HG03139 (cell line): ENCODE data around the gene KIF5C.
"Not testable (repeated sequence)": the region's sequence is repeated elsewhere in the genome, so short reads cannot be mapped to it uniquely, and the experiment has no call there.

Source experiments
- ATAC-seq: cut with Tn5 transposase; IDR thresholded peaks from one replicate; pipeline ENCODE4 v1.9.1; 2021; ENCODE audit not compliant: unreplicated experiment

Gene KIF5C

GRCh38 chr2:148874868-148875341 lies at the start of gene KIF5C:
TSS of gene KIF5C (plus strand) at chr2:148875227. CDS start at chr2:148875618, 391 bp downstream.
- ATAC-seq, result peak; percentile 94

- no peak for ATAC-seq
Measured at GRCh38 chr2:148826791-148827190, 48.2 kb upstream of the KIF5C start.

GRCh38 chr2:148828941-148829340 lies 46.1 kb upstream of the KIF5C start:
- ATAC-seq, result no peak

GRCh38 chr2:148829618-148830017 lies 45.4 kb upstream of the KIF5C start:
- no peak for ATAC-seq

- ATAC-seq, result no peak
Measured at GRCh38 chr2:148832637-148833036, 42.4 kb upstream of the KIF5C start.

- ATAC-seq, result no peak
Measured at GRCh38 chr2:148842050-148842449, 33.0 kb upstream of the KIF5C start.

- no peak for ATAC-seq
Measured at GRCh38 chr2:148848146-148848545, 26.9 kb upstream of the KIF5C start.

GRCh38 chr2:148853458-148853857 lies 21.6 kb upstream of the KIF5C start:
- ATAC-seq, result no peak

GRCh38 chr2:148860037-148860436 lies 15.0 kb upstream of the KIF5C start:
- ATAC-seq, result no peak

GRCh38 chr2:148861367-148861766 lies 13.7 kb upstream of the KIF5C start:
- no peak for ATAC-seq

- not testable (repeated sequence) for ATAC-seq
Measured at GRCh38 chr2:148862478-148862877, 12.5 kb upstream of the KIF5C start.

GRCh38 chr2:148865512-148865911 lies 9.5 kb upstream of the KIF5C start:
- no peak for ATAC-seq

- no peak for ATAC-seq
Measured at GRCh38 chr2:148866091-148866490, 8.9 kb upstream of the KIF5C start.

- no peak for ATAC-seq
Measured at GRCh38 chr2:148867079-148867769, 7.8 kb upstream of the KIF5C start.

GRCh38 chr2:148875387-148876051 lies 492 bp downstream of the KIF5C start:
- ATAC-seq, result peak; percentile 29

GRCh38 chr2:148876202-148876594 lies 1.2 kb downstream of the KIF5C start:
- ATAC-seq, result no peak

- no peak for ATAC-seq
Measured at GRCh38 chr2:148876595-148877402, 1.8 kb downstream of the KIF5C start.

GRCh38 chr2:148877403-148877740 lies 2.3 kb downstream of the KIF5C start:
- no peak for ATAC-seq

GRCh38 chr2:148880636-148881035 lies 5.6 kb downstream of the KIF5C start:
- no peak for ATAC-seq

- ATAC-seq, result no peak
Measured at GRCh38 chr2:148882051-148882450, 7.0 kb downstream of the KIF5C start.

GRCh38 chr2:148885209-148885608 lies 10.2 kb downstream of the KIF5C start:
- no peak for ATAC-seq

GRCh38 chr2:148885988-148886387 lies 11.0 kb downstream of the KIF5C start:
- no peak for ATAC-seq
